Measurements from ENCODE around the gene EXT2.

EXT2 gene

GRCh38 chr11:44101098-44101497, 5.6 kb downstream of the EXT2 start:
- Histone ChIP-seq H3K9me3 (ENCODE audit: control insufficient read depth in 5 of 5, low read length in 5 of 5) (no peaks in the 10 kb centered on the region), H3K9ac (ENCODE audit: low read length in 5 of 5) (no peak overlapping the region), H3K27me3 (ENCODE audit: control insufficient read depth in 5 of 5, insufficient read depth in 4 of 5, low read length in 5 of 5) (no peaks in the 10 kb centered on the region), H3K4me3 (ENCODE audit: low read depth in 1 of 5, low read length in 5 of 5) (no peak overlapping the region), H3K27ac (ENCODE audit: low read depth, low read length) (no peak overlapping the region), H3K36me3 (ENCODE audit: control insufficient read depth in 5 of 5, insufficient read depth in 5 of 5, low read length in 5 of 5) (peaks cover 0 to 7% (median 2%) of the 10 kb centered on the region in 5 donors), H3K4me1 (ENCODE audit: control insufficient read depth in 5 of 5, insufficient read depth in 5 of 5, low read length in 5 of 5) (peaks cover 0 to 25% (median 16%) of the 10 kb centered on the region in 5 donors)

- no peak overlapping the region for H3K27ac ChIP-seq (ENCODE audit: low read depth, low read length)
- peaks cover 0 to 16% (median 6%) of the 10 kb centered on the region in 5 donors for H3K4me1 ChIP-seq (ENCODE audit: control insufficient read depth in 5 of 5, insufficient read depth in 5 of 5, low read length in 5 of 5)
- H3K36me3 ChIP-seq (ENCODE audit: control insufficient read depth in 5 of 5, insufficient read depth in 5 of 5, low read length in 5 of 5), result peaks cover 7 to 25% (median 18%) of the 10 kb centered on the region in 5 donors
- H3K27me3 ChIP-seq (ENCODE audit: control insufficient read depth in 5 of 5, insufficient read depth in 4 of 5, low read length in 5 of 5), result no peaks in the 10 kb centered on the region
- H3K9me3 ChIP-seq (ENCODE audit: control insufficient read depth in 5 of 5, low read length in 5 of 5), result no peaks in the 10 kb centered on the region
- H3K9ac ChIP-seq (ENCODE audit: low read length in 5 of 5), result no peak overlapping the region
- H3K4me3 ChIP-seq (ENCODE audit: low read depth in 1 of 5, low read length in 5 of 5), result no peak overlapping the region
These were observed 9.2 kb downstream of the EXT2 start for GRCh38 chr11:44104481-44105294.

- Histone ChIP-seq H3K4me1 (ENCODE audit: control insufficient read depth in 5 of 5, insufficient read depth in 5 of 5, low read length in 5 of 5) (peaks cover 0 to 18% (median 0%) of the 10 kb centered on the region in 5 donors), H3K9me3 (ENCODE audit: control insufficient read depth in 5 of 5, low read length in 5 of 5) (no peaks in the 10 kb centered on the region), H3K36me3 (ENCODE audit: control insufficient read depth in 5 of 5, insufficient read depth in 5 of 5, low read length in 5 of 5) (peaks cover 19 to 36% (median 21%) of the 10 kb centered on the region in 5 donors), H3K27me3 (ENCODE audit: control insufficient read depth in 5 of 5, insufficient read depth in 4 of 5, low read length in 5 of 5) (no peaks in the 10 kb centered on the region), H3K27ac (ENCODE audit: low read depth, low read length) (no peak overlapping the region), H3K4me3 (ENCODE audit: low read depth in 1 of 5, low read length in 5 of 5) (no peak overlapping the region), H3K9ac (ENCODE audit: low read length in 5 of 5) (no peak overlapping the region)
These were observed 12.8 kb downstream of the EXT2 start for GRCh38 chr11:44108260-44108659.

- H3K9ac ChIP-seq (ENCODE audit: low read length in 5 of 5), result no peak overlapping the region
- H3K27ac ChIP-seq (ENCODE audit: low read depth, low read length), result no peak overlapping the region
- peaks cover 0 to 18% (median 0%) of the 10 kb centered on the region in 5 donors for H3K4me1 ChIP-seq (ENCODE audit: control insufficient read depth in 5 of 5, insufficient read depth in 5 of 5, low read length in 5 of 5)
- peaks cover 20 to 55% (median 38%) of the 10 kb centered on the region in 5 donors for H3K36me3 ChIP-seq (ENCODE audit: control insufficient read depth in 5 of 5, insufficient read depth in 5 of 5, low read length in 5 of 5)
- H3K27me3 ChIP-seq (ENCODE audit: control insufficient read depth in 5 of 5, insufficient read depth in 4 of 5, low read length in 5 of 5), result no peaks in the 10 kb centered on the region
- H3K9me3 ChIP-seq (ENCODE audit: control insufficient read depth in 5 of 5, low read length in 5 of 5), result no peaks in the 10 kb centered on the region
- no peak overlapping the region for H3K4me3 ChIP-seq (ENCODE audit: low read depth in 1 of 5, low read length in 5 of 5)
These were observed 14.8 kb downstream of the EXT2 start for GRCh38 chr11:44110231-44110679.

GRCh38 chr11:44112091-44112821, 16.8 kb downstream of the EXT2 start:
- H3K9me3 ChIP-seq (ENCODE audit: control insufficient read depth in 5 of 5, low read length in 5 of 5), result no peaks in the 10 kb centered on the region
- H3K4me3 ChIP-seq (ENCODE audit: low read depth in 1 of 5, low read length in 5 of 5), result no peak overlapping the region
- H3K27ac ChIP-seq (ENCODE audit: low read depth, low read length), result no peak overlapping the region
- no peak overlapping the region for H3K9ac ChIP-seq (ENCODE audit: low read length in 5 of 5)
- H3K36me3 ChIP-seq (ENCODE audit: control insufficient read depth in 5 of 5, insufficient read depth in 5 of 5, low read length in 5 of 5), result peaks cover 33 to 66% (median 44%) of the 10 kb centered on the region in 5 donors
- peaks cover 0 to 18% (median 0%) of the 10 kb centered on the region in 5 donors for H3K4me1 ChIP-seq (ENCODE audit: control insufficient read depth in 5 of 5, insufficient read depth in 5 of 5, low read length in 5 of 5)
- no peaks in the 10 kb centered on the region for H3K27me3 ChIP-seq (ENCODE audit: control insufficient read depth in 5 of 5, insufficient read depth in 4 of 5, low read length in 5 of 5)

GRCh38 chr11:44113018-44113417, 17.5 kb downstream of the EXT2 start:
- Histone ChIP-seq H3K36me3 (ENCODE audit: control insufficient read depth in 5 of 5, insufficient read depth in 5 of 5, low read length in 5 of 5) (peaks cover 33 to 66% (median 40%) of the 10 kb centered on the region in 5 donors), H3K4me3 (ENCODE audit: low read depth in 1 of 5, low read length in 5 of 5) (no peak overlapping the region), H3K9me3 (ENCODE audit: control insufficient read depth in 5 of 5, low read length in 5 of 5) (no peaks in the 10 kb centered on the region), H3K27me3 (ENCODE audit: control insufficient read depth in 5 of 5, insufficient read depth in 4 of 5, low read length in 5 of 5) (no peaks in the 10 kb centered on the region), H3K27ac (ENCODE audit: low read depth, low read length) (no peak overlapping the region), H3K4me1 (ENCODE audit: control insufficient read depth in 5 of 5, insufficient read depth in 5 of 5, low read length in 5 of 5) (peaks cover 0 to 18% (median 0%) of the 10 kb centered on the region in 5 donors), H3K9ac (ENCODE audit: low read length in 5 of 5) (no peak overlapping the region)

GRCh38 chr11:44113572-44113971, 18.1 kb downstream of the EXT2 start:
- no peak overlapping the region for H3K9ac ChIP-seq (ENCODE audit: low read length in 5 of 5)
- no peak overlapping the region for H3K4me3 ChIP-seq (ENCODE audit: low read depth in 1 of 5, low read length in 5 of 5)
- H3K27me3 ChIP-seq (ENCODE audit: control insufficient read depth in 5 of 5, insufficient read depth in 4 of 5, low read length in 5 of 5), result no peaks in the 10 kb centered on the region
- no peak overlapping the region for H3K27ac ChIP-seq (ENCODE audit: low read depth, low read length)
- H3K9me3 ChIP-seq (ENCODE audit: control insufficient read depth in 5 of 5, low read length in 5 of 5), result no peaks in the 10 kb centered on the region
- H3K36me3 ChIP-seq (ENCODE audit: control insufficient read depth in 5 of 5, insufficient read depth in 5 of 5, low read length in 5 of 5), result peaks cover 32 to 61% (median 36%) of the 10 kb centered on the region in 5 donors
- H3K4me1 ChIP-seq (ENCODE audit: control insufficient read depth in 5 of 5, insufficient read depth in 5 of 5, low read length in 5 of 5), result peaks cover 0 to 18% (median 0%) of the 10 kb centered on the region in 5 donors

GRCh38 chr11:44116234-44116830, 20.9 kb downstream of the EXT2 start:
- no peak overlapping the region for H3K27ac ChIP-seq (ENCODE audit: low read depth, low read length)
- H3K36me3 ChIP-seq (ENCODE audit: control insufficient read depth in 5 of 5, insufficient read depth in 5 of 5, low read length in 5 of 5), result peaks cover 18 to 55% (median 36%) of the 10 kb centered on the region in 5 donors

GRCh38 chr11:44120169-44120568, 24.7 kb downstream of the EXT2 start:
- Histone ChIP-seq H3K9ac (ENCODE audit: low read length in 5 of 5) (peak overlapping the region in 1 of 5 donors; percentile 48), H3K27ac (ENCODE audit: low read depth, low read length) (no peak overlapping the region), H3K9me3 (ENCODE audit: control insufficient read depth in 5 of 5, low read length in 5 of 5) (no peaks in the 10 kb centered on the region), H3K4me3 (ENCODE audit: low read depth in 1 of 5, low read length in 5 of 5) (no peak overlapping the region), H3K27me3 (ENCODE audit: control insufficient read depth in 5 of 5, insufficient read depth in 4 of 5, low read length in 5 of 5) (no peaks in the 10 kb centered on the region), H3K4me1 (ENCODE audit: control insufficient read depth in 5 of 5, insufficient read depth in 5 of 5, low read length in 5 of 5) (peaks cover 0 to 4% (median 0%) of the 10 kb centered on the region in 5 donors), H3K36me3 (ENCODE audit: control insufficient read depth in 5 of 5, insufficient read depth in 5 of 5, low read length in 5 of 5) (peaks cover 20 to 44% (median 28%) of the 10 kb centered on the region in 5 donors)

More at GRCh38 chr11:44116234-44116830, 20.9 kb downstream of the EXT2 start:
- Histone ChIP-seq H3K4me3 (ENCODE audit: low read depth in 1 of 5, low read length in 5 of 5) (no peak overlapping the region), H3K9me3 (ENCODE audit: control insufficient read depth in 5 of 5, low read length in 5 of 5) (no peaks in the 10 kb centered on the region), H3K27me3 (ENCODE audit: control insufficient read depth in 5 of 5, insufficient read depth in 4 of 5, low read length in 5 of 5) (no peaks in the 10 kb centered on the region), H3K4me1 (ENCODE audit: control insufficient read depth in 5 of 5, insufficient read depth in 5 of 5, low read length in 5 of 5) (peaks cover 0 to 15% (median 0%) of the 10 kb centered on the region in 5 donors), H3K9ac (ENCODE audit: low read length in 5 of 5) (no peak overlapping the region)

All from subcutaneous abdominal adipose tissue (tissue), 5 donors.